H1 (cell line): Measurements from ENCODE around the gene LY6G6F. TPM values are rescaled to one million over a fixed set of nuclear protein-coding genes. Genes with fewer than 3 reads are reported as not detected.

Experiments used
- CTCF ChIA-PET: fragments of 300-600 bp; sonication (Branson Sonifier 250); formaldehyde crosslinking; loops from one replicate; lab custom pipeline; 2021; ENCODE audit not compliant: partially characterized antibody; lab: Charles Lee
- POLR2A ChIA-PET: fragments of 300-600 bp; sonication (Branson Sonifier 250); formaldehyde crosslinking; loops from one replicate; lab custom pipeline; 2021; ENCODE audit warnings: inconsistent platforms; ENCODE audit not compliant: partially characterized antibody; lab: Charles Lee
- DNase-seq, 2 experiments: peaks; one replicate each; pipeline versions ENCODE4 v3.0.0 to v3.0.0-alpha.2; 2010 to 2022; ENCODE audit warnings: low spot score in 2 of 2, low read depth in 1 of 2, mixed read lengths in 1 of 2
- FAIRE-seq: peaks from 2 replicates; lab custom pipeline; 2011; peaks lifted over from hg19 to GRCh38; lab: Jason Lieb, UNC
- H2AFZ ChIP-seq: 2 replicates; pipeline ENCODE4 v1.8.1; 2012; ENCODE audit warnings: low read length, inconsistent platforms
- H2AK5ac ChIP-seq: 2 replicates; pipeline ENCODE4 v1.6.1; 2013; ENCODE audit warnings: low read depth, low read length
- H2BK120ac ChIP-seq: replicated peaks from 2 replicates; pipeline ENCODE3; 2013; ENCODE audit warnings: low read depth, low read length, inconsistent platforms
- H2BK12ac ChIP-seq: 2 replicates; pipeline ENCODE4 v1.6.1; 2013; ENCODE audit warnings: low read depth, low read length
- H2BK15ac ChIP-seq: 2 replicates; pipeline ENCODE4 v1.6.1; 2013; ENCODE audit warnings: low read length
- H2BK20ac ChIP-seq: 2 replicates; pipeline ENCODE4 v1.6.1; 2013; ENCODE audit warnings: low read length
- H2BK5ac ChIP-seq: 2 replicates; pipeline ENCODE4 v1.6.1; 2013; ENCODE audit warnings: low read depth, low read length
- H3K14ac ChIP-seq: 2 replicates; pipeline ENCODE4 v1.6.1; 2013; ENCODE audit warnings: inconsistent platforms; ENCODE audit not compliant: insufficient read length
- H3K18ac ChIP-seq: 2 replicates; pipeline ENCODE4 v1.6.1; 2013; ENCODE audit warnings: low read length; ENCODE audit errors: extremely low read depth
- H3K23ac ChIP-seq: 2 replicates; pipeline ENCODE4 v1.6.1; 2013; ENCODE audit warnings: inconsistent platforms; ENCODE audit not compliant: insufficient read length
- H3K23me2 ChIP-seq: 2 replicates; pipeline ENCODE4 v1.6.1; 2013; ENCODE audit warnings: low read depth, low read length
- H3K27ac ChIP-seq: 2 replicates; pipeline ENCODE4 v1.6.1; 2011; ENCODE audit warnings: low read depth, low read length, inconsistent platforms
- H3K27me3 ChIP-seq, 4 experiments: replicated peaks in 1 of 4; 1 replicate in 1 of 4; 2 replicates in 3 of 4; pipeline versions ENCODE4 v1.6.1 to v1.8.1; 2011 to 2013; ENCODE audit warnings: low read length in 3 of 4, mild to moderate bottlenecking in 3 of 4, inconsistent platforms in 2 of 4, mixed read lengths in 2 of 4, moderate library complexity in 1 of 4; ENCODE audit not compliant: control insufficient read depth in 3 of 4, insufficient read depth in 3 of 4; ENCODE audit errors: extremely low read depth in 1 of 4
- H3K36me3 ChIP-seq, 4 experiments: 2 replicates each; pipeline versions ENCODE4 v1.6.1 to v1.8.1; 2011 to 2013; ENCODE audit warnings: mild to moderate bottlenecking in 4 of 4, low read length in 3 of 4, moderate library complexity in 2 of 4, control low read depth in 1 of 4, inconsistent platforms in 1 of 4; ENCODE audit not compliant: insufficient read depth in 4 of 4, control insufficient read depth in 2 of 4
- H3K4ac ChIP-seq: replicated peaks from 2 replicates; pipeline ENCODE3; 2013; ENCODE audit warnings: low read length, low read depth, mixed read lengths, inconsistent platforms; ENCODE audit not compliant: insufficient read length
- H3K4me1 ChIP-seq, 4 experiments: replicated peaks in 1 of 4; 1 replicate in 1 of 4; 2 replicates in 3 of 4; pipeline versions ENCODE4 v1.6.1 to v1.8.1; 2011 to 2013; ENCODE audit warnings: low read length in 3 of 4, inconsistent platforms in 2 of 4, mixed read lengths in 1 of 4; ENCODE audit not compliant: insufficient read depth in 4 of 4, control insufficient read depth in 3 of 4
- H3K4me2 ChIP-seq, 2 experiments: 2 replicates each; pipeline versions ENCODE4 v1.6.1 to v1.8.1; 2011 to 2013; ENCODE audit warnings: low read depth in 2 of 2, low read length in 2 of 2, control low read depth in 1 of 2, inconsistent platforms in 1 of 2, mild to moderate bottlenecking in 1 of 2; ENCODE audit not compliant: insufficient read depth in 1 of 2
- H3K4me3 ChIP-seq, 4 experiments: fragments of 200-600, 300-600 bp in 1 of 4; sonication (generic), shearing (Covaris generic), sonication (Bioruptor Twin) in 1 of 4; 2 replicates each; pipeline versions ENCODE4 v1.5.1 to v1.8.1; 2011 to 2016; ENCODE audit warnings: low read length in 4 of 4, low read depth in 3 of 4, control low read depth in 2 of 4, inconsistent platforms in 2 of 4, mild to moderate bottlenecking in 2 of 4, mixed read lengths in 1 of 4, moderate library complexity in 1 of 4; ENCODE audit not compliant: insufficient read depth in 2 of 4; ENCODE audit errors: extremely low read depth in 1 of 4
- H3K56ac ChIP-seq: replicated peaks from 2 replicates; pipeline ENCODE3; 2013; ENCODE audit warnings: low read depth, mild to moderate bottlenecking, mixed read lengths, low read length, inconsistent platforms; ENCODE audit not compliant: insufficient read length
- H3K79me1 ChIP-seq: 2 replicates; pipeline ENCODE4 v1.6.1; 2013; ENCODE audit warnings: low read depth, low read length, control low read depth
- H3K79me2 ChIP-seq, 2 experiments: 2 replicates each; pipeline versions ENCODE4 v1.6.1 to v1.8.1; 2012 to 2013; ENCODE audit warnings: low read length in 2 of 2, mild to moderate bottlenecking in 2 of 2, inconsistent platforms in 1 of 2; ENCODE audit not compliant: insufficient read depth in 2 of 2, control insufficient read depth in 1 of 2
- H3K9ac ChIP-seq, 4 experiments: replicated peaks in 1 of 4; 1 replicate in 1 of 4; 2 replicates in 3 of 4; pipeline versions ENCODE4 v1.6.1 to v1.8.1; 2011 to 2013; ENCODE audit warnings: low read depth in 3 of 4, low read length in 3 of 4, control low read depth in 2 of 4, mild to moderate bottlenecking in 2 of 4, moderate library complexity in 2 of 4, inconsistent platforms in 1 of 4; ENCODE audit errors: extremely low read depth in 1 of 4
- H3K9me3 ChIP-seq, 2 experiments: 2 replicates each; pipeline versions ENCODE4 v1.6.1 to v1.8.1; 2012 to 2013; ENCODE audit warnings: mild to moderate bottlenecking in 2 of 2, moderate library complexity in 2 of 2, control low read depth in 1 of 2, inconsistent platforms in 1 of 2, low read depth in 1 of 2, low read length in 1 of 2, mixed read lengths in 1 of 2; ENCODE audit not compliant: insufficient read depth in 2 of 2
- H4K20me1 ChIP-seq, 2 experiments: replicated peaks in 1 of 2; 2 replicates each; pipeline versions ENCODE3 to v1.8.1; 2011 to 2013; ENCODE audit warnings: inconsistent platforms in 2 of 2, low read length in 2 of 2, mild to moderate bottlenecking in 1 of 2; ENCODE audit not compliant: insufficient read depth in 2 of 2, control insufficient read depth in 1 of 2
- H4K5ac ChIP-seq: 2 replicates; pipeline ENCODE4 v1.6.1; 2013; ENCODE audit warnings: low read length, low read depth, mixed read lengths, inconsistent platforms; ENCODE audit not compliant: insufficient read length
- H4K8ac ChIP-seq: 2 replicates; pipeline ENCODE4 v1.8.0; 2013; ENCODE audit warnings: mild to moderate bottlenecking, moderate library complexity, low read length, inconsistent platforms; ENCODE audit not compliant: insufficient read depth; ENCODE audit errors: extremely low read depth
- H4K91ac ChIP-seq: replicated peaks from 2 replicates; pipeline ENCODE3; 2013; ENCODE audit warnings: low read length, mixed read lengths, inconsistent platforms; ENCODE audit not compliant: insufficient read length
- ASH2L ChIP-seq: fragments of 200-600, 300-600 bp; sonication (generic); IDR thresholded peaks from one replicate; pipeline ENCODE4 v1.7.1; 2017; ENCODE audit warnings: low read length
- BACH1 ChIP-seq: IDR thresholded peaks from 2 replicates; pipeline ENCODE4 v1.6.1; 2012; ENCODE audit warnings: low read length, improper control_type of control experiment
- CBX5 ChIP-seq: fragments of 300-800, 300-1000 bp; sonication (generic); IDR thresholded peaks from 2 replicates; pipeline ENCODE4 v1.7.1; 2016; ENCODE audit warnings: antibody characterized with exemption, low read length, low read depth
- FOSL1 ChIP-seq: IDR thresholded peaks from 2 replicates; pipeline ENCODE4 v1.6.1; 2011; ENCODE audit warnings: mild to moderate bottlenecking, low read depth, low read length, moderate library complexity; ENCODE audit not compliant: insufficient read depth
- JUN ChIP-seq: IDR thresholded peaks from 2 replicates; pipeline ENCODE4 v1.6.1; 2011; ENCODE audit warnings: low read depth, mild to moderate bottlenecking, improper control_type of control experiment, low read length
- KDM4A ChIP-seq: IDR thresholded peaks from one replicate; pipeline ENCODE4 v1.7.1; 2012; ENCODE audit warnings: low read depth, mild to moderate bottlenecking, moderate library complexity, low read length, inconsistent platforms; ENCODE audit not compliant: severe bottlenecking
- NANOG ChIP-seq: IDR thresholded peaks from 2 replicates; pipeline ENCODE4 v1.6.1; 2011; ENCODE audit warnings: low read length, low read depth, mild to moderate bottlenecking, inconsistent platforms; ENCODE audit not compliant: insufficient read depth, poor library complexity, severe bottlenecking
- WGBS, 2 experiments: shearing (Covaris generic) in 1 of 2; methylation state at CpG; one replicate each; pipeline versions ENCODE4 v1.1.6 to v1.1.7; 2013 to 2015; ENCODE audit warnings: low lambda C conversion rate in 2 of 2, mixed read lengths in 2 of 2, inconsistent platforms in 1 of 2, low coverage in 1 of 2, missing lambda C conversion rate in 1 of 2; ENCODE audit not compliant: insufficient replicate concordance in 2 of 2, insufficient coverage in 1 of 2, insufficient read length in 1 of 2; ENCODE audit errors: extremely low coverage in 1 of 2, missing lambda C conversion rate in 1 of 2; 5-methylcytosine and 5-hydroxymethylcytosine counted together
- polyA plus RNA-seq, 7 experiments: library from polyadenylated mRNA; depleted of rRNA in 3 of 7; stranded (reverse) in 5 of 7; unstranded in 2 of 7; fragments of >200 nt in 5 of 7; fragments of 200-250 nt in 2 of 7; gene quantifications; 1 replicate in 5 of 7; 2 replicates in 1 of 7; 4 replicates in 1 of 7; pipeline versions ENCODE4 v1.2.1 to v1.2.3, GENCODE V29; 2011 to 2013; ENCODE audit warnings: missing spikeins in 2 of 7, mixed read lengths in 2 of 7
- total RNA-seq: library from RNA; stranded (reverse); fragmentation: NEBNext Ultra II Directional; extraction: Animal tissue kit (Norgen Biotek cat#: 25700); gene quantifications from 2 replicates; pipeline ENCODE4 v1.2.1, GENCODE V29; 2021
- TF ChIP-seq, protein P1 (sequence below), 3 experiments: IDR thresholded peaks; 1 replicate in 2 of 3; 2 replicates in 1 of 3; pipeline versions ENCODE4 v1.5.1 to v1.6.1; 2011; ENCODE audit warnings: low read length in 3 of 3, mild to moderate bottlenecking in 3 of 3, inconsistent platforms in 2 of 3, low read depth in 1 of 3, moderate library complexity in 1 of 3; ENCODE audit not compliant: insufficient read depth in 1 of 3; ENCODE audit errors: control extremely low read depth in 1 of 3

The LY6G6F gene
- total and polyA plus RNA-seq, 2 of the 8 experiments (the other 6 are each of a cell fraction or from before 2014, with no cell fraction given) = not detected

- H3K79me2 ChIP-seq = peaks cover 0 to 26% of the 10 kb centered on the region in 2 experiments; a peak in 2 of 4 replicates
- H3K9me3 ChIP-seq = no peaks in the 10 kb centered on the region; a peak in 1 of 4 replicates
- H4K8ac ChIP-seq = no peak overlapping the region
- CTCF ChIA-PET = interaction anchor here (0.5 to 5.9 kb wide), 20 partner anchors 8 to 382 kb away, joined by 3 to 52 read pairs (median 3); partner anchors contain the start of genes APOM and DDAH2
- H3K18ac ChIP-seq = peak overlapping the region; percentile 60
- peak overlapping the region; percentile 35; the same call in 1 of the 2 replicates for H2BK12ac ChIP-seq
- no peaks in the 10 kb centered on the region for H3K27me3 ChIP-seq
- no peak overlapping the region for H4K5ac ChIP-seq
- H3K14ac ChIP-seq = no peak overlapping the region
- peaks cover 8% of the 10 kb centered on the region; the same call in 1 of the 2 replicates for H3K79me1 ChIP-seq
- peak overlapping the region; percentile 82 to 98 (median 92) for H3K4me3 ChIP-seq
- H3K4me1 ChIP-seq = peaks cover 23 to 29% (median 25%) of the 10 kb centered on the region in 4 experiments
- peak overlapping the region; percentile 60; the same call in 1 of the 2 replicates for H2BK5ac ChIP-seq
- H3K56ac ChIP-seq = no peak overlapping the region
- H3K9ac ChIP-seq = 0 out of 7 replicates have a peak overlapping the region, but pooled peaks of 1 of the 4 experiments have one; percentile 66
- H2BK15ac ChIP-seq = peak overlapping the region; percentile 61; the same call in 1 of the 2 replicates
- peaks cover 10 to 27% (median 17%) of the 10 kb centered on the region in 4 experiments for H3K36me3 ChIP-seq
- DNase-seq (no peak), FAIRE-seq (no peak)
- H3K23ac ChIP-seq = no peak overlapping the region
- WGBS, 2 experiments = 44% methylated on average over 10 of the region's 10 CpGs; no CpG with 5 or more reads in 1 of the 2 experiments
- peaks cover 4% of the 10 kb centered on the region in 2 experiments for H4K20me1 ChIP-seq
- peak overlapping the region; percentile 78 to 99 for H3K4me2 ChIP-seq
- POLR2A ChIA-PET = interaction anchor here (0.8 to 8.7 kb wide), 16 partner anchors 12 to 195 kb away, joined by 3 to 73 read pairs (median 5); partner anchors contain the start of genes ABHD16A, DDX39B, HSPA1B and LSM2
- peak overlapping the region; percentile 29 for H2BK120ac ChIP-seq
- H3K4ac ChIP-seq = peak overlapping the region; percentile 11
- H3K27ac ChIP-seq = no peak overlapping the region
- peak overlapping the region; percentile 57; the same call in 1 of the 2 replicates for H2AK5ac ChIP-seq
- H3K23me2 ChIP-seq = peaks cover 20% of the 10 kb centered on the region
- peak overlapping the region; percentile 20 for H4K91ac ChIP-seq
- no peak overlapping the region; the same call in 1 of the 2 replicates for H2BK20ac ChIP-seq
- no peak overlapping the region for H2AFZ ChIP-seq
- TF ChIP-seq, protein P1, sequence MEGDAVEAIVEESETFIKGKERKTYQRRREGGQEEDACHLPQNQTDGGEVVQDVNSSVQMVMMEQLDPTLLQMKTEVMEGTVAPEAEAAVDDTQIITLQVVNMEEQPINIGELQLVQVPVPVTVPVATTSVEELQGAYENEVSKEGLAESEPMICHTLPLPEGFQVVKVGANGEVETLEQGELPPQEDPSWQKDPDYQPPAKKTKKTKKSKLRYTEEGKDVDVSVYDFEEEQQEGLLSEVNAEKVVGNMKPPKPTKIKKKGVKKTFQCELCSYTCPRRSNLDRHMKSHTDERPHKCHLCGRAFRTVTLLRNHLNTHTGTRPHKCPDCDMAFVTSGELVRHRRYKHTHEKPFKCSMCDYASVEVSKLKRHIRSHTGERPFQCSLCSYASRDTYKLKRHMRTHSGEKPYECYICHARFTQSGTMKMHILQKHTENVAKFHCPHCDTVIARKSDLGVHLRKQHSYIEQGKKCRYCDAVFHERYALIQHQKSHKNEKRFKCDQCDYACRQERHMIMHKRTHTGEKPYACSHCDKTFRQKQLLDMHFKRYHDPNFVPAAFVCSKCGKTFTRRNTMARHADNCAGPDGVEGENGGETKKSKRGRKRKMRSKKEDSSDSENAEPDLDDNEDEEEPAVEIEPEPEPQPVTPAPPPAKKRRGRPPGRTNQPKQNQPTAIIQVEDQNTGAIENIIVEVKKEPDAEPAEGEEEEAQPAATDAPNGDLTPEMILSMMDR (IDR thresholded peaks at IDR 0.05; ENCODE audit: control extremely low read depth in 1 of 3, insufficient read depth in 1 of 3, low read depth in 1 of 3, low read length in 3 of 3) = no peak
- TF ChIP-seq NANOG (no peak), JUN (no peak), KDM4A (no peak), FOSL1 (no peak), ASH2L (no peak), CBX5 (no peak), BACH1 (no peak)
These were observed 30.2 kb downstream of the LY6G6F start for GRCh38 chr6:31736768-31737314.
